SIG-M5 treated with dmso at 0.1 percent for 504 hours (cell line): ENCODE results near the gene MED13L.
"Not testable (repeated sequence)": the region's sequence is repeated elsewhere in the genome, so short reads cannot be mapped to it uniquely, and the experiment has no call there.

ENCODE experiments used
- DNase-seq: peaks from one replicate; lab custom pipeline; 2025; ENCODE audit not compliant: unreplicated experiment; lab: John Stamatoyannopoulos, UW

MED13L gene

DNA sequence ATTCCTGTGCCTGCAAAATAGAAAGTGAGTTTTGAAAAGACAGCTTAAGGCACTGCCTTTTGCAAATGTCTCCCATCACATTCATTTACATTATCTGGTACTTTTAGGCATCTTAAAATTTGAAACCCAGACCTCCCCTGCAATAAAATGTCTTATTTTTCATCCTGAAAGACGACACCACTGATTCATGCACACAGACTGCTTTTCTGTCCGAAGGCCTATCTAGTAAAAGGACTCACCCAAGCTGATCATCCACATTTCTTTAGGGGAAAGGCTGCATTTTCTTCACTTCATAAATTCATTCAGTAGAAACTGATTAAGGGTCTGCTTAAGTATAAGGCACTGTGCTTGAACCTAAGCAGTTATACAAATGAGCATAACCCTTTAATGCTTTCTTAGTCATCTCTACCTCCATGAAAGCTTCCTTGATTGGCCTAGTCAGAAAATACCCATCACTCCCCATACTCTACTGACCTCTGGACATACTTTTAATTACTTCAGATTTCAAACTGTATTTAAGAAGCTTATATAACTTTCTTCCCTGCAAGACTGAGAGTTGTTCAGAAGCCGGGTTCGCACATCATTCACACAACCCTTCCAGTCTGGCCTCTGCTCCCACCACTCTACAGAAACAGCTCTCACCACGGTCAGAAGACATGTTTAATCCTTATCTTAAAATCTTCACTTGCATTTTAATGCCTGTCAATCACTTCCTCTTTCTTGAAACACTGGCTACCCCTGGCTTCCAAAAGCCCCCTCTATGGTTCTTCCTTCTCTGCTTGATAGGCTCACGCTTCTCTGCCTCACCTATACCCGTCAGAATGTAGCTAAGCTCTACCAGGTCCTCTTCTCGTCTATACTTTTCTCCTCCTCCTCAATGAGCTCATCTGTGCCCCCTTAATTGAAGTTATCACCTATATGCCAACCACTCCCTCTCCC lies 288.6 kb downstream of the MED13L start:
- DNase-seq, result no peak

DNA sequence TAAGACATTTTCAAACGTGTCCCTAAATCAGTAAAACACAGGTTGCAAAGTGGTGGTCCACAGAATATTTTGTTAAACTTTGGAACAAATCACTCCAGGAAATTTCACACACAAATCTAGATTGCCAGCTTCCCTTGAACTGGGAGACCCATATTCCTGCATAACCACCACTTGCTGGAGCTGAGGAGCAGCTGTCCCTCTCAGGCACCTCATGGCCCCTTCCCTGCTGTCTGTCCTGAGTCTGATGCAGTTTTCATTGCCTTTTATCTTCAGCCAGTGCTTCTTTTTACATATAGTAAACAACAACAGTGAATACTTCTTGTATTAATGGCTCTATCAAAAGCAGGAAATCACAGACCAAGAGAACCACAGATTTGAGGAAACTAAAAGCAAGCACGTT lies 289.3 kb downstream of the MED13L start:
- DNase-seq, result no peak

DNA sequence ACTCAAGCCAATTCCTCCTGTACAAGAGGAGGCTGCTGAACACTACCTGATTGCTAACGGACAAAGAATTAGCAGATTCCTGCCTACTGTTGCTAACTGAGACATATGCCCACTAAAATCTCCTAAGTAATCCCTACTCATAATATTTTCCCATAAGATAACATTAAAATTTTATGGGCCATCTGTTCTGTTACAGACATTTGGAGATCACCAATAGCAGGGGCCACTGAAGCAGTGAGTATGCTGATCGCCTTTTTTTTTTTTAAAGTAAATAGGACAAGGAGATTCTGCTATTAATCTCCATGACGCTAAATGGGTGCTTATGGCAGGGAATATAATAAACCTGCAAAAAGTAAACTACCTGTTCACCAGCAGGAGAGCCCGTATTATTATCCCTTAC lies 292.9 kb downstream of the MED13L start:
- no peak for DNase-seq

DNA sequence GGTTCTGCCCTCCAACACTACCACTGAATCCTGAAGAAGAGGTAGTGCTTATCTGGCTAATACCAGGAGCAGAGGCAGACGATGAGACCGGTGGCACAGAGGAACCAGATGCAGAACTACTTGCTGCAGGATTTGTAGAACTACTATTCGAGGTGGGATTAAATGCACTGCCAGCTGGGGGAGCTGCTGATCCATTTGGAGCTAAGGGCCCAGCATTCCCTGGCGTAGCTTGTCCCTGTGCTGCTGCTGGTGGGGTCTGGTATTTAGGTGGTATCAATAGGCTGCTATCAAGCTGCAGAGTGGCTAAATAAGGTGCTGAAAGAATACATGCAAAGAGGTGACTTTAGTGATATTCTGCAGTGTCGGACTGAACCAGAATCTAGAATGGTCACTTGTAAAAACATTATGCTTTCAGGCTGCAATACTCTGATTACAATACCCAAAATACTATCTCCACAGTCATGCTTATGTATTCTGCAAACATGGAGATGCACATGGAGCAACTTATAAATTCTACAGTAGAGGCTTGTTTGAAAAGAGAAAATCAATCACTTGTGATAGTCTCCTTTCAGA lies 294.2 kb downstream of the MED13L start:
- no peak for DNase-seq

- DNase-seq, result no peak
Measured at GRCh38 chr12:115980339-115980738, 297.2 kb downstream of the MED13L start.

DNA sequence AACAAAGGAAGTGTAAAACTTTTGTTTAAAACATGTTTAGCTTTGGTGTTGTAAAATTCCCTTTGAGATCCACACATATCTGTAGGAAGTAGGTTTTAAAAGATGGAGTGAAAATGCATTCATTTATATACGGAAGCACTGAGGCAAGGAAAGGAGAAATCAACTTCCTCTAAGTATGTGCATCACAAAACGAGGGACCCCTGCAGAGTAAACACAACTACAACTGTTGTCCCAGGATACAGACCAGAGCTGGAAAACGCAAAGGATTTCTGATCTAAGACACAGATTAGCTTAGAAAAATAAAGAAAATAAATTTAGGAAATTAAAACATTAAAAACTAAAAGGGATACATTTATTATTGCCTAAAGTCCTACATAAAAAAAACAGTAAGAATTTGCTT lies 297.6 kb downstream of the MED13L start:
- no peak for DNase-seq

DNA sequence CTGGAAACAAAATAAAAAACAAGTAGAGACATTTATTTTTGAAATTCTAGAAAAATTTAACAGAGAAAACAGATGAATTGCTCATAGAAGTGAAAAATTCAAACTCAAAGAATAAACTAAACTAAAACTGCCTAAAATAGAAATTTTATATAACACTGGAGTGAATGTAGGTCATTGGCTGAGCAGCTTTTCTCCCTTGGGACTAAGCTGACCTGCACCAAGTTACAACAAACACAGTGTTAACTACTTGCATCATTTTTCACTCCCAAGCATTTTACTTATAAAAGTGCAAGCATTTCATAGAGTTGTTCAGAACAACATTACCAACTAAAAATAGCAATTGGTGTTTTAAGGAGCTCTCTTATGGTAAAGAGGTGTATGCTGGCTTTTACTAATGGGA lies 298.1 kb downstream of the MED13L start:
- no peak for DNase-seq

- not testable (repeated sequence) for DNase-seq
Measured at GRCh38 chr12:115976829-115977228, 300.7 kb downstream of the MED13L start.

GRCh38 chr12:115975411-115975810 lies 302.1 kb downstream of the MED13L start:
- no peak for DNase-seq

- DNase-seq, result no peak
Measured at GRCh38 chr12:115973968-115974724, 303.3 kb downstream of the MED13L start.

DNA sequence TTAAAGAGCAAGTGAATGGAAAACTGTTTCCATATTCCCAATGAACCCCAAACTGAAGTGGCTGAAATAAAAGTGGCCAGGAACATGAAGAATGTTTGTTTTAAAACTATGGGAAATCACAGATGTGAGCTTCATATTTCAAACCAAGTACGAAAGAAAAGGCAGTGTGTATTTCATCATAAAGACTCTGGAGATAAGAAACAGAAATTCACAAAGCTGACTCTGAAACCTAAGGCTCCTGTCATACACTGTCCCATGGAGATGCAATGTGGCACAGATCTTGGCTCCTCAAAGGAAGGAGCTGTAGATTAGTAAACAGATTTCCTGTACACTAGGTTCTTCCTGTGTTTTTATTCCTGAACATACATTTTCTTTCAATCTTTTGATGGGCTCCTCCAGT lies 304.4 kb downstream of the MED13L start:
- no peak for DNase-seq

DNA sequence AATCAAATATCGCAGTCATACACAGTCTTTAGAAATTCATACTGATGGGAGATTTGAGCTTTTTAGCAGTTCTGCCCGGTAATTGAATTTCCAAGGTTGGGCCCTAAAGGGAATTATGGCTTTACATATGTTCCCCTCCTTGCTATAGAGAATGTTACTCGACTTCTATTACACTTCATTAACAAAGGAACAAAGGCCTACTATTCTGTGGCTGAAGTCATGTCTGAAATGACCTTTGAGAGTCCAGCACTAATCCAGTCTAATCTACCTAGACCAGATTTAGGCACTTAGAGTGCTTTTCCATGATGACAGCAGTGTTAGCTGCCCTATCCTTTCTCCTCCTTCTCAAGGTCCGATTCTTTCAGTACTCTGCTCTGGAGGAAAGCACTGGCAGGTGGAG lies 305.3 kb downstream of the MED13L start:
- no peak for DNase-seq

- DNase-seq, result no peak
Measured at GRCh38 chr12:115968211-115968610, 309.3 kb downstream of the MED13L start.

- DNase-seq, result no peak
Measured at GRCh38 chr12:115966376-115966775, 311.1 kb downstream of the MED13L start.

GRCh38 chr12:115964626-115965025 lies 312.9 kb downstream of the MED13L start:
- DNase-seq, result no peak

DNA sequence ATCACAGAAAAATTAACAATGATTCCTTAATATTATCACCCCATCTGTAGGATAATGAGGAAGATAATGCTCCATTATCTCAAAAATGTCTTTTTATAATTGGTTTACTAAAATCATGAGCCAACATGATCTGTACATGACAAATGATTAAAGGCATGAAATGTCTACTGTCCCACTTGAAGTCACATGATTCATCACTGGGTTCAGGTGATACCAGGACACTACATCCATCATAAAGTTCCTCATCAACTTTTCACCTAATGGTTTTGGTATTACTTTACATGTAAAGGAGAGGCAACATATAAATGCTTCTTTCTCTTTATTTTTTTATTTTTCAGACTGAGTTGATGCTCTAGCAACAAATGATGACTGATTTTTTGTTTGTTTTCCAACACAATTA lies 313.3 kb downstream of the MED13L start:
- DNase-seq, result no peak

DNA sequence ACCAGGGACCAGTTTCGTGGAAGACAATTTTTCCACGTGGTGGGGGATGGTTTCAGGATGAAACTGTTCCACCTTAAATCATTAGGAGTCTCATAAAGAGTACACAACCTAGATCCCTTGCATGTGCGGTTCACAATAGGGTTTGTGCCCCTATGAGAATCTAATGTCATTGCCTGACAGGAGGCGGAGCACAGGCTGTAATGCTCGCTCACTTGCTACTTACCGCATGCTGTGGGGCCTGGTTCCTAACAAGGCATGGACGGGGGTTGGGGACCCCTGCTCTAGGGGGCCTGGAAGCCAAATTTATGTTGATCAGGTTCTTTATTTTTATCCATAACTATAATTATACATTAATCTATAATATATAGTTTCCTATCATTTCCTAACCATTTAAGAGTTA lies 315.3 kb downstream of the MED13L start:
- no peak for DNase-seq

DNA sequence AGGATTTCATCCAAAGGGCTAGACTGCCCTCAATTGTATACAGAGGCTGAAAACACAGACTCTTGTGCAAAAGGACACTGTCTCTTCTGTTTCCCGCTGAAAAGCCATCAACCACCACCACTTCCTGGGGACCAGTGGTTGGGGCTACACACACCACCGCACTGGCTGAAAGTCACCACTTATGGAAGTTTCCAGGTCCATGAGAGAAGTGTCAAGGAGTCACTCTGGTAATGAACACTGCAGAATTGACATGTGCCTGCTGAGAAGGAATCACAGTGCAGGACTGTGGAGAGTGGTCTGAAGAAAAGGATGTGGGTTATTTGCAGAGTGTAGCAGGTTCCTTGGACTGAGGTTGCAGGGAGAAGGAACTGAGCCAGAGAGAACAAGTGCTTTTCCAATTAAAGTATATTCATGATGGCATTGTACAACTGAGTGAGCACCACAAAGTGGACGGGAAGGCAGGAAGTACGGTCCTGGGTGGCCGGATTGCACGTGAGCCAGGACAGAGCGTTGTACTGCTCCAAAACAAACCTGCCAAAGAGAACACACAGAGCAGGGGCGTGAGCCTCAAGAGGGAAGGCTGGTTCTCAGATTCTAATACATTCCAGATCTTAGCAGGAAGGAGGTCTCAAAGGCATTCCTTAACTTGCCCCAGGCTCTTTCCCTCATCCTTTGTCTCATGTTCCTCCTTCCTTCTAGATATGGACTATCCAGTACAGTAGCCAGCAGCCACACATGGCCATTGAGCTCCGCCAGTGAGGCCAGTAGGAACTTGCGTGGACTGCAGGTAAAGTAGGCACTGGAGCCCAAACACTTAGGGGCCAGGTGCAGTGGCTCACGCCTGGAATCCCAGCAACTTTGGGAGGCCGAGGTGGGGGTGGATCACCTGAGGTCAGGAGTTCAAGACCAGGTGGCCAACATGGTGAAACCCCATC lies 316.4 kb downstream of the MED13L start:
- DNase-seq, result no peak

DNA sequence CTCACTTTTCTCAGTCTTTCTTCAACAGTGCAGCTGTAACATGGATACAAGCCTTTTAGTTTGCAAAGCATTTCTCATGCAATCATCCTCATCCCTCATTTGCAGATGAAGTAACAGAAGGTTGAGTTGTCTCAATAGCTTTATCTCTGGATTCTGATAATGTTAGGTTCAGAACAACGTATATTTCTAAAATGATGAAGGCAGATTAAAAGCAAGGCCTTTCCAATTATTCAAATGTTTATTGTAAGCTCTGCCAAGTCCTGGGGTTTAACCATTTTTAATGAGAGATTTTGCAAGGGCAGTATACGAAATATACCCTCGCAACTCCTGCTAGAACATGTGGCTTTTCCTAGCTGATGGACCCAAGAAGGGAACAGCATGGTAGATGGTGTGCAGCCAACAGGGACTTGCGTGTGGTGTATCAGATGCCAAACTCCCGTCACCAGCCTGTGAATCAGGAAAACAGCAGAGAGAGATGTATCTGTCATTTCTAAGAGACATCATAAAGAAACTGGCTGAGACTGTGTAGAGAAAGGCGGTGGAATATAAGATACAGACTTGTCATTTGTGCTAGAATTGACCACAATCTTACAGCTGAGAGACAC lies 319.7 kb downstream of the MED13L start:
- no peak for DNase-seq

GRCh38 chr12:115956659-115957058 lies 320.8 kb downstream of the MED13L start:
- peak; percentile 25 for DNase-seq
